Measurements from ENCODE around the gene PIP5KL1. TPM values are rescaled to one million over a fixed set of nuclear protein-coding genes. Genes with fewer than 3 reads are reported as not detected.

The PIP5KL1 gene
- total and polyA plus RNA-seq, 2 experiments from 2014 or later: 1.4 to 1.6 TPM

- peaks cover 100% of the 10 kb centered on the region for H3K79me2 ChIP-seq
- no peak overlapping the region for H2AFZ ChIP-seq
- no peaks in the 10 kb centered on the region for H3K27me3 ChIP-seq
- no peaks in the 10 kb centered on the region for H3K9me2 ChIP-seq (replicated peaks; ENCODE audit: insufficient read depth)
- peaks cover 100% of the 10 kb centered on the region for H3K4me1 ChIP-seq (ENCODE audit: insufficient read depth)
- TF ChIP-seq EZH2 (IDR thresholded peaks at IDR 0.05; ENCODE audit: borderline replicate concordance): no peak
- TF ChIP-seq EZH2phosphoT487 (IDR thresholded peaks at IDR 0.05; ENCODE audit: low read depth, severe bottlenecking, unreplicated experiment): no peak
- TF ChIP-seq, protein P1, sequence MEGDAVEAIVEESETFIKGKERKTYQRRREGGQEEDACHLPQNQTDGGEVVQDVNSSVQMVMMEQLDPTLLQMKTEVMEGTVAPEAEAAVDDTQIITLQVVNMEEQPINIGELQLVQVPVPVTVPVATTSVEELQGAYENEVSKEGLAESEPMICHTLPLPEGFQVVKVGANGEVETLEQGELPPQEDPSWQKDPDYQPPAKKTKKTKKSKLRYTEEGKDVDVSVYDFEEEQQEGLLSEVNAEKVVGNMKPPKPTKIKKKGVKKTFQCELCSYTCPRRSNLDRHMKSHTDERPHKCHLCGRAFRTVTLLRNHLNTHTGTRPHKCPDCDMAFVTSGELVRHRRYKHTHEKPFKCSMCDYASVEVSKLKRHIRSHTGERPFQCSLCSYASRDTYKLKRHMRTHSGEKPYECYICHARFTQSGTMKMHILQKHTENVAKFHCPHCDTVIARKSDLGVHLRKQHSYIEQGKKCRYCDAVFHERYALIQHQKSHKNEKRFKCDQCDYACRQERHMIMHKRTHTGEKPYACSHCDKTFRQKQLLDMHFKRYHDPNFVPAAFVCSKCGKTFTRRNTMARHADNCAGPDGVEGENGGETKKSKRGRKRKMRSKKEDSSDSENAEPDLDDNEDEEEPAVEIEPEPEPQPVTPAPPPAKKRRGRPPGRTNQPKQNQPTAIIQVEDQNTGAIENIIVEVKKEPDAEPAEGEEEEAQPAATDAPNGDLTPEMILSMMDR (IDR thresholded peaks at IDR 0.05; ENCODE audit: poor library complexity): no peak
- no peak overlapping the region for H3K4me3 ChIP-seq
- H3K27ac ChIP-seq: peak overlapping the region; percentile 97
- WGBS (ENCODE audit: low lambda C conversion rate, missing lambda C conversion rate): 53% methylated on average over 18 of the region's 20 CpGs
- H4K20me1 ChIP-seq (ENCODE audit: insufficient read depth, poor library complexity, severe bottlenecking): peaks cover 75% of the 10 kb centered on the region
- peak overlapping the region; percentile 92 for H3K4me2 ChIP-seq
- H3K36me3 ChIP-seq (replicated peaks; ENCODE audit: insufficient read depth, low read depth): no peaks in the 10 kb centered on the region
- H3K9me3 ChIP-seq (ENCODE audit: low read depth): no peaks in the 10 kb centered on the region
- DNase-seq (ENCODE audit: low spot score): peak; percentile 30
These were observed 41.0 kb upstream of the PIP5KL1 start for GRCh38 chr9:127971357-127972235.

DNA sequence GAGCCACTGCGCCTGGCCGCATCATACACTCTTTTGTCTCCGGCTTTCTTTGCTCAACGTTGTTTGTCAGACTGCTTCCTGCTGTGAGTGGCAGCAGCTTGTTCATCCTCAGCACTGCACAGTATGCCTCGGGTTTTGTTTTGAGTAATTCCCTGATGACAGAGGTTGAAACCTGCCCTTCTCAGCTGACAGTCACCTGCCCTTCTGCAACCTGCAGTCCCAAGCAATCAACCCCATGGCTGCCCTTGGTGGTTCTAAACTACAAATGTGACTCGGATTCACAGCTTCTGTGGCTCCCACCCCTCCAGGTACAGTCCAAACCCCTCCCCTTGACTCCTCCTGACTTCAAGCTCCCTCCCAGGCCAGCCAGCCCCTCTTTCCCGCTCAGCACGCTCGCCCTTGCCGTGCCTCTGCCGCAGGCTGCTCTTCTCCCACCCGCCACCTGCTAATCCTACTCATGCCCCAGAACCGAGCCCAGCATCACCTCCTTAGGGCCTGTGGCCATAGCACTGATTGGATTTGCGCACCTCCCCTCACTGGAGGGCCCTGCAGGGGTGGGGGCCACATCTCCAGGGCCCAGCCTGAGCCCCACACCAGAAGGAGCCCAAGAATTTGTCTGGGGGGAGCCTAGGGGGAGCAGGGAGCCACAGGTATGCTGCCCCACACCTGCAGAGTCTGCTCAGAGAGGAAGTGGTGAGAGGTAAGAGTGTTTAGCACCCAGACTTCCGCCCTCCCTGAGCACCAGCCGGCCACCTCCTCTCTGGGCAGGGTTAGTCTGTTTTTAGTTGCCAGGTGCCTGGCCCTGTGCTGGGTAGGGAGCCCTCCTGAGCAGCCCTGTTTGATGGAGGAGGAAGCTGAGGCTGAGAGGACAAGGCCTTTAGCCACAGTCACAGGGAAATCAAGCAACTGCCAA is 40.1 kb upstream of the PIP5KL1 start:
- peaks cover 100% of the 10 kb centered on the region for H3K4me1 ChIP-seq (ENCODE audit: insufficient read depth)
- TF ChIP-seq EZH2phosphoT487 (IDR thresholded peaks at IDR 0.05; ENCODE audit: low read depth, severe bottlenecking, unreplicated experiment) (no peak), EZH2 (IDR thresholded peaks at IDR 0.05; ENCODE audit: borderline replicate concordance) (no peak)
- TF ChIP-seq, protein P1 (IDR thresholded peaks at IDR 0.05; ENCODE audit: poor library complexity): no peak
- no peak overlapping the region for H2AFZ ChIP-seq
- H3K27me3 ChIP-seq: no peaks in the 10 kb centered on the region
- 63% methylated on average over 15 of the region's 16 CpGs for WGBS (ENCODE audit: low lambda C conversion rate, missing lambda C conversion rate)
- H3K79me2 ChIP-seq: peaks cover 99% of the 10 kb centered on the region
- no peak for DNase-seq (ENCODE audit: low spot score)
- H3K4me2 ChIP-seq: peak overlapping the region; percentile 92
- H3K4me3 ChIP-seq: no peak overlapping the region
- no peaks in the 10 kb centered on the region for H3K9me3 ChIP-seq (ENCODE audit: low read depth)
- H3K36me3 ChIP-seq (replicated peaks; ENCODE audit: insufficient read depth, low read depth): no peaks in the 10 kb centered on the region
- no peaks in the 10 kb centered on the region for H3K9me2 ChIP-seq (replicated peaks; ENCODE audit: insufficient read depth)
- H3K27ac ChIP-seq: peak overlapping the region; percentile 97
- peaks cover 65% of the 10 kb centered on the region for H4K20me1 ChIP-seq (ENCODE audit: insufficient read depth, poor library complexity, severe bottlenecking)

DNA sequence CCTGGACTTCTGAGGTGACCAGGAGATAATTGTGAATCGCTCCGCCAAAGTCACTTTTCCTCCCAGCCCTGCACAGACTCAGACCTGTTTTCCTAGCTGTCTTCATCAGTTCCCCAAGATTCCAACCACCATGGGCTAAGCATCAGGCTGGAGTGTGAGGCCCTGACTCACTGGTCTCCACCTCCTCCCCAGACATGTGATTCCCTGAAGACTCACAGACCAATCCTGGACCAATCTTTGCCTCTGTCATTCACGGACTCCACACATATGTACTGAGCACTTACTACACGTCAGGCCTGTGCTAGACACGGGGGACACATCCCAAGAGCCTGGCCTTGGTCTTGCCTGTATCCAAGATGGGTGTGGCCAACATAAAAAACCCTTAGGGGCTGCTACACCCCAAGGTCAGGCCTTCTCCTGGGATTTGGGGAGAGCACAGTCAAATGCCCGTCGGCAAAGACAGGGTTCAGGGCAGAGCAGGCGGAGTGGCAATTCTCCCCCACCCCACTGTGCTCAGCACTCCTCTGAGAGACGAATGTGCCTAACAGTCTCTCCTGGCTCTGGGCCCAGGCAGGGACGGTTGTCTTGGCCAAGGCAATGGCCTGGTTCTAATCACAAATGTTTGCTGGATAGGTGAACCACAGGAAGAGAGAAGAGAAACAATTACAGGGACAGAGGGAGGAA is 38.3 kb upstream of the PIP5KL1 start:
- Histone ChIP-seq H3K27me3 (no peaks in the 10 kb centered on the region), H3K79me2 (peaks cover 91% of the 10 kb centered on the region), H3K9me3 (ENCODE audit: low read depth) (no peaks in the 10 kb centered on the region), H3K9me2 (replicated peaks; ENCODE audit: insufficient read depth) (no peaks in the 10 kb centered on the region), H2AFZ (no peak overlapping the region), H4K20me1 (ENCODE audit: insufficient read depth, poor library complexity, severe bottlenecking) (peaks cover 54% of the 10 kb centered on the region), H3K4me3 (no peak overlapping the region), H3K27ac (peak overlapping the region; percentile 97), H3K4me1 (ENCODE audit: insufficient read depth) (peaks cover 96% of the 10 kb centered on the region), H3K36me3 (replicated peaks; ENCODE audit: insufficient read depth, low read depth) (no peaks in the 10 kb centered on the region), H3K4me2 (peak overlapping the region; percentile 43)
- TF ChIP-seq EZH2phosphoT487 (IDR thresholded peaks at IDR 0.05; ENCODE audit: low read depth, severe bottlenecking, unreplicated experiment) (no peak), EZH2 (IDR thresholded peaks at IDR 0.05; ENCODE audit: borderline replicate concordance) (no peak)
- TF ChIP-seq, protein P1 (IDR thresholded peaks at IDR 0.05; ENCODE audit: poor library complexity): no peak
- WGBS (ENCODE audit: low lambda C conversion rate, missing lambda C conversion rate): 66% methylated on average over 10 of the region's 10 CpGs
- peak; percentile 74 for DNase-seq (ENCODE audit: low spot score)
